Hematopoietic multipotent progenitor cell (in vitro differentiated cells): Measurements from ENCODE around the gene ULK3. TPM values are rescaled to one million over a fixed set of nuclear protein-coding genes. Genes with fewer than 3 reads are reported as not detected.

Source experiments
- DNase-seq, 3 donors: peaks; one replicate each; pipeline ENCODE4 v3.0.0-alpha.2; 2011 to 2015; ENCODE audit warnings: low read depth in 2 of 3, low spot score in 2 of 3
- total RNA-seq: library from RNA; depleted of rRNA; stranded (reverse); fragments of >200 nt; gene quantifications from one replicate; pipeline ENCODE4 v1.2.3, GENCODE V29; 2012

The ULK3 gene
- total RNA-seq, 1 donor, result 69.7 TPM

DNA sequence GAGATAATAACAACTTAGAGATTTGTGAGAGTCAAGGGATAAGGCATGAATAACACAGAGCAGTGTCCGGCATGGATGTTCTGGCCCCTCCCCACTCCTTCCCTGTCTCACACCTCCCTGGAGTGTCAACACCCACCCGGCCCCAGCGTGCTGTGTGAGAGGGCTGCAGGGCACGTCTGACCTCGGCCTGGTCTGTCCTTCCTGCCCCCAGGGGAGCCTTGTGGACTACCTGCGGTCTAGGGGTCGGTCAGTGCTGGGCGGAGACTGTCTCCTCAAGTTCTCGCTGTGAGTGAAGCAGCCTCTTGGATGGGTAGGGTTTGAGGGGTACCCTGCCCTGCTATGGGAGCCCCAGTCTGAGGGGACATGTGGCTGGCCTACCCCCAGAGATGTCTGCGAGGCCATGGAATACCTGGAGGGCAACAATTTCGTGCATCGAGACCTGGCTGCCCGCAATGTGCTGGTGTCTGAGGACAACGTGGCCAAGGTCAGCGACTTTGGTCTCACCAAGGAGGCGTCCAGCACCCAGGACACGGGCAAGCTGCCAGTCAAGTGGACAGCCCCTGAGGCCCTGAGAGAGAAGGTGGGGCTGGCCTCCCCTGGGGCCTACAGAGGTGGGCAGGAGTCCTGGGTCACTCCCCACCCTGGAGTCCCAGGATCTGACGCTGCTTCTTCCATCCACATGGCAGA is 41.5 kb downstream of the ULK3 start:
- DNase-seq, result no peak

DNA sequence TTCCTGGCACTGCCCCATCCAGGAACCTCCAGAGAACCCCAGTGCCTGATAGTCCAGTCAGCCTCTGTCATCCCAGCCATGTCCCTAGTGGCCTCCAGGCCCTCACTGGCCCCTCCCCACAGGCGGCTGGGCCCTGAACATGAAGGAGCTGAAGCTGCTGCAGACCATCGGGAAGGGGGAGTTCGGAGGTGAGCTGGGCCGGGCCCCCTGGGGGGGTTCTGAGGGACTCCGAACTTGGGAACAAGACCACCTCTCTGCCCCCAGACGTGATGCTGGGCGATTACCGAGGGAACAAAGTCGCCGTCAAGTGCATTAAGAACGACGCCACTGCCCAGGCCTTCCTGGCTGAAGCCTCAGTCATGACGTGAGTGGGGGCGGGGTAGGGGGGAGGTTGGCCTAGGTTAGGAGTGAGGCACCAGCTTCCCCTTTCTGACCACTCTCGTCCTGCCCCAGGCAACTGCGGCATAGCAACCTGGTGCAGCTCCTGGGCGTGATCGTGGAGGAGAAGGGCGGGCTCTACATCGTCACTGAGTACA is 42.3 kb downstream of the ULK3 start:
- no peak for DNase-seq

DNA sequence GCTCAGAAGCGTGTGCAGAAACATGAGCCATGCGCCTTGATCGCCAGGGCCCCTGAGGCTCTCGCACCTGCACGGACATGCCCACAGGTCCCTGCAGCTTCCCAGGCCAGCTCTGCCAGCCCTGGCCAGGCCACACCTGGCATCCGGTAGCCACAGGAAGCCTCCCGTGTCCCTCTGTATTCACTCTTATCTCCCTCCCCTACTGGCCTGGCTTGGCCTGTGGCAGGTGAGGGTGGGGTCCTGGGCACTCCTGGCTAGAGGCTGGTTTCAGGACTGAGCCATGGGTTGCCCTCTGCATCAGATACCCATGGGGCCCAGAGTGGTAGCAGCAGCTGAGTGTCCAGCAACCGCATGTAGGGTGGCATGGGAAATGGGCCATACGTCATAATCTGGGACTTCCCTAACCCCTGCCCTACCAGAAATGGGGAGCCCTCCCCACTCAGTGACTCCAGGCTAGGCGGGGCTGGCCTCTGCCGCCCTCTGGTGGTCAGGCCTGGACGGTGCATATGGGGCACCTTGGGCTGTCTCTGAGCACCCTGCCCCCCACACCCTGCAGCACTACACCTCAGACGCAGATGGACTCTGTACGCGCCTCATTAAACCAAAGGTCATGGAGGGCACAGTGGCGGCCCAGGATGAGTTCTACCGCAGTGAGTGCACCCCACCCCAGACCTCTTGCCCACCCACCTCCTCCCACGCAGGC is 42.9 kb downstream of the ULK3 start:
- DNase-seq, result peak in 2 of 3 donors; percentile 85 to 89

DNA sequence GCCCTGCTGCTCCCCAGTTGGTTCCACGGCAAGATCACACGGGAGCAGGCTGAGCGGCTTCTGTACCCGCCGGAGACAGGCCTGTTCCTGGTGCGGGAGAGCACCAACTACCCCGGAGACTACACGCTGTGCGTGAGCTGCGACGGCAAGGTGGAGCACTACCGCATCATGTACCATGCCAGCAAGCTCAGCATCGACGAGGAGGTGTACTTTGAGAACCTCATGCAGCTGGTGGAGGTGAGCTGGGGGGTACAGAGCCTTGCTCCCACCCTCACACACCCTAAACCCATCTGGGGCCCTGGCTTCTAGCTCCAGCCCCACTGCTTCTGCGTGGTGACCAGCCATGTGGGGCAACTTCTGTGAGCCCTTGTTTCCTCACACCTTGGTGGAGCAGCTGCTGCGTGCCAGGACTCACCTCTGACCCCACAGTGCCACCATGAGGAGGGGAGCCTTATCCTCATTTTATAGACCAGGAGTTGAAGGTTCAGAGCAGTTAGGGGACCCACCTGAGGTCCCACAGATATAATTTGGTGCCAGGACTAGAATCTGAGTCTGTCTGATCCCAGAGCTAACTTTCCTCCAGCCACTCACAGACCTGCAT is 43.6 kb downstream of the ULK3 start:
- DNase-seq, result no peak

DNA sequence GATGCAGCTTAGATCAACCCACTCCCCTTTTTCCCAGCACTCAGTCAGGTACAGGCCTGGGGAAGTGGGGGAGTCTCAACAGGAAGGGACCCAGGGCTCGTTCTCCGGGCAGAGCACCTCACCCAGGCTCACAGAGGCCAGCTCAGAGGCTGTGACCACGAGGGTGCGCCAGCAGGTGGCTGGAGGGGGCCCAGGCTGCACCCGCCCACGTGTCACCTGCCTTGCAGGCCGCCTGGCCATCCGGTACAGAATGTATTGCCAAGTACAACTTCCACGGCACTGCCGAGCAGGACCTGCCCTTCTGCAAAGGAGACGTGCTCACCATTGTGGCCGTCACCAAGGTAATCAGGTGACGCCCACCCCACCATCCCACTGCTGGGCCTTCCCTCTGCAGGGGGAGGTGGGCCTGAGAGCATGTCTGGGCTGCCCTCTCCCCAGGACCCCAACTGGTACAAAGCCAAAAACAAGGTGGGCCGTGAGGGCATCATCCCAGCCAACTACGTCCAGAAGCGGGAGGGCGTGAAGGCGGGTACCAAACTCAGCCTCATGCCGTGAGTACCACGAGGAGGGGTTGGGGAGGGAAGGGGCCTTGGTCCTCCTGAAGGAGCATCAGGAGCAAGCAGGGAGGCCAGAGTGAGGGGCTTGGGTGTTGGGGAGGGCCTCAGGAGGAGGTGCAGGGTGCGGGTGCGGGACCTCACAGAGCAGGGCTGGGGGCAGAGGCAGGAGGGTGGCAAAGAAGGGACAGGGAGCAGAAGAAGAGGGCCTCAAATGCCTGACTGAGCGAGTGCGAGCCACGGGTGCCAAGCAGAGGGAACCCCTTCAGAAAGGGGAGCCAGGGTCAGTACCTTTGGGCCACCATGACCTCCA is 44.3 kb downstream of the ULK3 start:
- no peak for DNase-seq

DNA sequence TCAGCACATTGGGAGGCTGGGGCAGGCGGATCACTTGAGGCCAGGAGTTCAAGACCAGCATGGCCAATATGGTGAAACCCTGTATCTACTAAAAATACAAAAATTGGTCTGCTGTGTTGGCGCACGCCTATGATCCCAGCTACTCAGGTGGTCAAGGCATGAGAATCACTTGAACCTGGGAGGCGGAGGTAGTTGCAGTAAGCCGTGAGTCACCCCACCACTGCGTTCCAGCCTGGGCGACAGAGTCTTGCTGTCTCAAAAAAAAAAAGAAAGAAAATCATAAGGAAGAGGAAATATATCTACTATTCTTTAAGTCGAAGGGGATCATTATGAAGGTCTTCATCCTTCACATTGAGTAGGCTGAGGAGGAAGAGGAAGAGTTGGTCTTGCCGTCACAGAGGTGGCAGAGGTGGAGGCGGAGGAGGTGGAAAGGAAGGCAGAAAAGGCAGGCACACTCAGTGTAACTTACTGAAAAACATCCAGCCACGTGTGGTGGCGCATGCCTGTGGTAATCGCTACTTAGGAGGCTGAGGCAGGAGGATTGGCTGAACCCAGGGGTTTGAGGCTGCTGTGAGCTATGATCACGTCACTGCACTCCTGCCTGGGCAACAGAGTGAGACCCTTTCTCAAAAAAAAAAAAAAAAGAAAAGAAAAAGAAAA is 46.9 kb downstream of the ULK3 start:
- no peak for DNase-seq

DNA sequence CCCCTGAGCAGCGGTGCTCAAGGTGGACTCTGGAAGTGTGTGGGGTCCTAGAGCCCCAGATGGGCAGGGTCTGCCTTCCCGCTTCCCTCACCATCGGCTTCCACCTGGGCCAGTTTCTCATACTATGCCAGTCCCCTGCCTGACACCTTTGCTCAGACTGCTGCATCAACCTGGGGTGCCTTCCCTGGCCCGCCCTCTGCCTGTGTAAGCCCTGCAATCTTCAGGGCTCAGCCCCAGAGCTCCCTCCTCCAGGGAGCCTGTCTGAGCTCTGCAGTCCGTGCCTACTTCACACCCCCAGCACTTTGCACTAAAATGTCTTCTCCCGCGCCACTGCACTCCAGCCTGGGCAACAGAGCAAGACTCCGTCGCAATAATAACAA is 48.0 kb downstream of the ULK3 start:
- no peak for DNase-seq

DNA sequence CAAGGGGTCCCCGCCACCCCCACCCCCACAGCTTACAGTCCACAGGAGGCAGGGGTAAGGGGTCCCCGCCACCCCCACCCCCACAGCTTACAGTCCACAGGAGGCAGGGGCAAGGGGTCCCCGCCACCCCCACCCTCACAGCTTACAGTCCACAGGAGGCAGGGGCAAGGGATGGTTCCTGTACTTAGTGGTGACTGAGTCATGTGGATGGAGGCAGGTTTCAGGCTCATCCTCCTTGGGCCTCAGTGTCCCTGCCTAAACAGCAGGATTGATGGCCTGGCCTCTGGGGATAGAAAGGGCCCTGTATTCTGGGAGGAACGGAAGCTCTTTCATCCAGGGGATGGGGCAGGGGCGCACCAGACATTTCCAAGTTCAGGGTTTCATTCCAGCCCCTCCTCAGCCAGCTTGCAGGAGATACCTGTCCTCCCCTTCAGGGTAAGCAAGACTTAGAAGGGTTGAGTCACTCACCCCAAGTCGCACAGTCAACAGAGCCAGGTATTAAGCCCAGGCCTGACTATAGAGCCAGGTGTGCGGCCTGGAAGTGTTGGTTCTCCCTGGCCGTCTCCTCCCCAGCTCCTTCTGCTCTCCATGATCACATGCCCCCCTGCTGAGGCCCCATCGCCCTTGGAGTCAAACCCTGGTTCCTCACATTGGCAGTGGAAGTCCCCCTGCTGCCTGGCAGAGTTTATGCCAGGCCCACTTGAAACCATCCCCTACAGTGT is 48.5 kb downstream of the ULK3 start:
- DNase-seq, result no peak

DNA sequence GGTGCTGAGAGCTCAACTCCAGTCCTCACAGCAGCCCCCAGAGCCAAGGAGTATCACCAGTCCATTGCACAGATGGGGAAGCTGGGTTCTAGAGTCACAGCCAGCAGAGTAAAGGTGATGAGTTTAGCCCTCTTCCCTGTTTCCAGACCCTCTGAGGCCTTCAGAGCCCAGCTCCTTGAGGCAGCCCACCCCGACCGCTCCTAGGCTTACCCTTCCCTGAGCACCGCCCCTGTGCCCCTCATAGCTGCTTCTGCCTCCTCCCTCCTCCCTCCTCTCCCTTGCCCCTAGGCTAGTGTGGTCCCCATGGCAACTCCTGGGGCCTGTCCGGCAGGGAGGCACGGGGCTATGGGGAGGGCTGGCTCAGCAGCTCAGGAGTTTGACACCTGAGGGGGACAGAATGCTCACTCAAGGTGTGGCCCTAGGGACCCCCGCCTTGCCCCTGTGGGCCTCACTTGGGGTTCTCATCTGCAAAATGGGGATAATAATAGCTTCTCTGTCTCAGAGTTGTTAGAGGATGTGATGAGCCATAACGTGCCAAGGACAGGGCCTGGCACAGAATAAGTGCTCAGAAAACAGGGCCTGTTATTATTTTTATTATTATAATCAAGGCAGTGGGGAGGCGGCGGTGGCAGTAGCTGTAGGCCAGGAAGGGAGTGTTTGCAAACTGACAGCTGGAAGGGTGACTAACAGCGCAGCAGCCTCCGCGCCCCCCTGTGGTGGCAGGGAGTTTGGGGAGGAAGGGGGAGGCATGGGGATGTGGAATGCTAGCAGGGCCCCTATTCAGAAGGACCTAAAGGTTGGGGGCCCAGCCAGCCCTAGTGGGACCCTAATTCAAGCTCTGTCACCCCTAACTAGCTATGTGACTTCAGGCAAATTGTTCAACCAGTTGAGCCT is 49.6 kb downstream of the ULK3 start:
- peak in 2 of 3 donors; percentile 64 to 76 for DNase-seq

DNA sequence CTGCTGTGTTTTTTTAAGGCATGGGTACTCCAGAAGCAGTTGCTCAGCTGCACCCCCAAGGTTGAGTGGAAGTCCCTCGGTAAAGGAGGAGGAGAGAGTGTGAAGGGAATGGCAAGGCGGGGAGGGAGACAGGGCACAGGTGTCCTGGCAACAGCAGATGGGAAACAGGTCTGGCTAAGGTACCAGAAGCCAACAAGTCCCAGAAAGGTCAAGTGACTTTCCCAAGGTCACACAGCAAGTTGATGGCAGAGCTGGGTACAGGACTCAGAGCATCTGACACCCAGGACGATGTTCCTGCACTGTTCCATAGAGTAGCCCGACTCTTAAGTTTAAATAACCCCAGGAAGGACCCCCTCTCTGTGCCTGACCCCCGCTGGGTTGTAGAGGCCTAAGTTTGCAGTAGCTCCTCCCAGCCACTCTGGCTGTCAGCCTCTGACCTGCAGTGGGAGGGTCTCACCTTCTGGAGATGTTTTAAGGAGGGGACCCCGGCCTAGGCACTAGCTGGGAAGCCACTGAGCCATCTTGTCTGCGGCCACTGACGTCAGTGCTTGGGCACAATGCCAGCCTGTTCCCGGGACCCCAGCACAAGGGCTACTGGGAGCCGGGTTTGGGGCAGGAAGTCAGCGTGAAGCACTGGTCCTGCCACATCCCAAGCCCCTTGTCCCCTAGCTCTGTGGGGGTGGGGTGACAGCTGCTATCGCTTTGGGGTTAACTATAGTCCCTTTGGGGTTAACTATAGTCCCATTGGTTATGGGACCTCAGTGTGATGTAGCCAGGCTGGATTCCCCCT is 50.5 kb downstream of the ULK3 start:
- DNase-seq, result no peak

DNA sequence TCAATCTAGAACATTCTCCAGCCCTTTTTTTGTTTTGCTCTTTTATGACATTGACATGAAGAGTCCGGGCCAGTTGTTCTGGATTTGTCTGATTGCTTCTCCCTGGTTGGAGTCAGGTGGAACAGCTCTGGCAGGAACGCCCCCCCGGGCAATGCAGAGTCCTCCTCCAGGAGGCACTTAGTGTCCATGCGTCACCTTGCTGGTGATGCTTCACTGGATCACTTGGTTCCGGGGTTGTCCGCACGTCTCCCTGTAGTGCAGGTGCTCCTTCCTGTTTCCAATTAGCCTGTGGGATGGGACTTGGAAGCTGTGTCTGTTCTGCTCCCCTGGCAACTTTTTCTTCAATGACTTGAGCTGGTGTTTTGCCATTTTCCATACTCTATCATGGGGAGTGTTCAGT is 51.3 kb downstream of the ULK3 start:
- no peak for DNase-seq

DNA sequence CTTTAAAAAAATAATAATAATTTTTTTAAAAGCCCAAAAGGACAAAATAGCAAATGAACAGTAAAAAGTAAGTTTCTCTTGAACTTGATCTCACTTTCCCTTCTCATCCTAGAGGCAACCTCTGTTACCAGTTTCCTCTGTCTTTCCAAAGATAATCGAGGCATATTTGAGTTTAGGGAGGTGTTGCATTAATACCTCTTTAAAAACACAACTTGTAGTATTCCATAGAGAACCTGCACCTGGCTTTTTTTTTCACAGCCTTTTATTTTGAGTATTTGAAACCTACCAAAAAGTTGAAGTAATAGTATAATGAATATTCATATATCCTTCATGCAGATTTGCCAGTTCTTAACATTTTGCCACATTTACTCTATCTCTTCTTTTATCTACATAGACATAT is 51.9 kb downstream of the ULK3 start:
- no peak for DNase-seq

DNA sequence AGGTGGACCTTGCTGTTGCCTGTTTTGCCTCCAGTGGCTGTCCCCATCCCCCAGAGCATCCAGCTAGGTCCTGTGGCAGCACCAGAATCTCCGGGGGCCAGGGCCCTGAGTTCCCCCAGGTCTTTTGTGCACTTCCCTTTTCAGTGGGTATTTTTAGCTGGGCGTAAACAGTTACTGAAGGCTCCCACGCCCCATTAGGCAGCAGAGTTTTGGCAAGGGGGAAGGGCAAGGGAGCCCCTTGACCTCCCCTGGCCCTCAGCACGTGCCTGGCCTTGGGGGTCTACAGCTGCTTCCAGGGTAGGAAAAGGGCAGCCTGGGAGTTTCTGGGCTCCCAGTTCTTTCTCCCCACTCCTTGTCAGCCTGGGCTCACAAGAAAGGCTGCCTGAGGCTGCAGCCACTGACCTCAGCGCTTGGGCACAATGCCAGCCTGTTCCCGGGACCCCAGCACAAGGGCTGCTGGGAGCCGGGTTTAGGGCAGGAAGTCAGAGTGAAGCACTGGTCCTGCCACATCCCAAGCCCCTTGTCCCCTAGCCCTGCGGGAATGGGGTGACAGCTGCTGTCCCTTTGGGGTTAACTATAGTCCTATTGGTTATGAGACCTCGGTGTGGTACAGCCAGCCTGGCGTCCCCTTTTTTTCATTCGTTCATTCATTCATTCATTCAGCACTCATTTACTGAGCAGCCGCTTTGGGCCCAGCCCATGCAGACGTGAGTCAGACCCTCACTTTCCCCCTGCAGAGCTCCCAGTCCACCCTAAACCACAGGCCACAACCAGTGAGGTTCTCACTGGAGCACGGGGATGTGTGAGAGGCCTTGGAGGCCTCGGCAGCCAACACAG is 52.7 kb downstream of the ULK3 start:
- peak in 2 of 3 donors; percentile 54 to 72 for DNase-seq

DNA sequence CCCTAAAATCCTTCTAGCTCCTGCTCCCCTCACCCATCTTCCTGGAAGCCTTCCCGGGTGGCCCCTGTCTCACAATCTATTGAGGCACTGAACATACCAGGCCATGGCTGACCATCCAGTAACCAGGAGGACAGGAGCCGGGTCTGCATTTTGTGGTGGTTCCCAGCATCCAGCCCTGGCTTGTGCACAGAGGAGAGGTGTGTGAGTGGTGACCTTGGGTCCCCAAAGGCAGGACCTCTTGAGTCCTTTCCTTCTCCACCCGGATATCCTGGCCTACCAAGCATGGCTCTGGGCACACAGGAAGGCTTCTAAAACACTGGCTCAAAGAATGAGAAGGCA is 53.2 kb downstream of the ULK3 start:
- no peak for DNase-seq

DNA sequence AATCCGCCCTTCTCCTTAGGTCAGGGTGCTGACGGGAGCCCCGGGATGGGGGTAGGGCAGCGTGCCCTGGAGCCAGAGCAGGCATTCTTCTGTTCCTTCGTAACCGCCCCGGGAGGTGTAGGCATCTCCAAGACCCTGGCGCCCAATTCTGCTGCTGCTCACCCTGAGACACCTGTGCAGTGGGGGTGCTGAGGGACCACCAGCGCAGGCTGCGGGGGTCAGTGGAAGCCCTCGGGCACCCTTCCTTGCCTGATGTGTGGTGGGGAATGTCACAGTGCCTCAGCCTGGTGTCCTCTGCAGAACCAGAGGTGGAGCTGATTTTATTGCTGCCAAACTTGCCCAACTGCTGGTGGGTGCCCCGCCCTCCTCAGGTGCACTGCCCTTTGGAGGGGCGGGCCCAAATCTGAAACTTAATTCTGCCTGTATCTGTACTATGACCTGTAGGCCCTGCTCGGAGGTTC is 53.8 kb downstream of the ULK3 start:
- no peak for DNase-seq

DNA sequence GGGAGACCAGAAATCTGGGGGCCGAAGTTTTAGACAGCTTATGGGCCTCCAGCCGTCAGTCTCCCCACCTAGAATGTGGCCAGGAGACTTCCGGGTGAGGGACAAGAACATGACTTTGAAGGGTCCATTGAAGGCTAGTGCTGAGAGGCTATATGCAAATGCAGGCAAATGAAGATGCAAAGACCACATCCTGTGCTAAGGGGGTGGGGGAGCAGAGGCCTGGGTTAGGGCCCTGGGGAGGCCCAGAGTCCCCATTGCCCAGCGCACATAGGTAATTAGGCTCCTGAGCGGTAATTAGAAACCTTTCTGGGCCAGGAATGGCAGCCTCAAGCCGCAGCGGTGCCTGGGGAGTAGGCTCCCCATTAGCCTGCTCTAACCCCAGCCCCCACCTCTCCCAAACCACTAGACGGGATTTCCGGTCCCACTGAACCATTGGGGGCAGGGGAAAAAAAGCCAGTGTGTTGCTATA is 54.2 kb downstream of the ULK3 start:
- peak in 1 of 3 donors; percentile 61 for DNase-seq
